GM21786 (cell line): ENCODE data around the gene PIK3R1.

Experiments used
- ATAC-seq: cut with Tn5 transposase; IDR thresholded peaks from one replicate; pipeline ENCODE4 v1.9.1; 2021; ENCODE audit not compliant: unreplicated experiment

The PIK3R1 gene

GRCh38 chr5:68249520-68249919 is 34.0 kb downstream of the PIK3R1 start:
- ATAC-seq: no peak

DNA sequence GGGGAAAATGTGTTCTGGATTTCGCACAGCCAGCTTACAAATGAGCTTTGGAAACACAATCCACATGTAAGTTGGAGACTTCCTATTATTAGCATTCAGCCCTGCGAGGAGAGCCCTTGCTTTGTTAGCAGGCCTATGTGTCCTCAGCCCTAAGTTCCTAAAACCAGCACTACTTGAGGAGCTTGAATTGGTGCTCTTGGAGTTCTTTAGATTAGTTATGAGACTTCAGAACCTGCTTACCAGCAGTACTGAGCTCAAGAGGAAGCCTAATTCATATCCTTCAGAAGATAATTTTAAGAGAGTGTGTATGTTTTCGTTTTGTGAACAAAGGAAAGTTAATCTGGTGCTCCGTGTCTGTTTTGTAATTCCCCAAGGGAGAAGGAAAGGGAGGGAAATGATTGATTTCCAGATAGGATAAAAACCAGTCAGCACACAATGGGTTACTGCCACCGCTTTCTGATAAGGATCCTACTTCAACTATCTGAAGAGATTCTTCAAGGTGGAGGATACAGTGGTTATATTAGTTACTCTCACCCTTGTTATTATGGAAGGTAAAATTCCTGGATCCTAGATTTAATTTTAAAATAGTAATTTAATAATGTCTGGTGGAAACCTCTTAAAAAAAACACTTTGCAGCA is 35.2 kb downstream of the PIK3R1 start:
- no peak for ATAC-seq

GRCh38 chr5:68251386-68251785 is 35.8 kb downstream of the PIK3R1 start:
- ATAC-seq: no peak

- no peak for ATAC-seq
Observed at GRCh38 chr5:68251804-68252522, 36.4 kb downstream of the PIK3R1 start.

- peak; percentile 73 for ATAC-seq
Observed at GRCh38 chr5:68252673-68253623, 37.4 kb downstream of the PIK3R1 start.

- no peak for ATAC-seq
Observed at GRCh38 chr5:68253624-68254585, 38.3 kb downstream of the PIK3R1 start.

- no peak for ATAC-seq
Observed at GRCh38 chr5:68254810-68255209, 39.3 kb downstream of the PIK3R1 start.

GRCh38 chr5:68255305-68256120 is 40.0 kb downstream of the PIK3R1 start:
- ATAC-seq: no peak

DNA sequence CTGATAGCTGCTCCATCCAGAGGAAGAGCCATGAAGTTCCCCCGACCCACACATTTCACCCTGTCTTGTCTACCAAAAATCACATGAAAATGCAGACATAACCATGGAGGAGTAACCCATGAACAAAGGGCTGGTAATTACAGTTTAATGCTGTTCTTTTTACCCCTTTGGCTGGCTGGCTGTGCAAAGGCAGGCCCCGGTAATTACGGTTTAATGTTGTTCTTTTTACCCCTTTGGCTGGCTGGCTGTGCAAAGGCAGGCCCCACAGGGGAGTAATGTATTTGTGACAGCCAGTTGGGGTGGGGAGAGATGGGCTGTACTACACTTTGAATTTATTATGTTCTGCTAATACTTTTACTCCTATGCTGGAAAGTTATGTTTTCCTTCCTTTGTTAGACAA is 41.7 kb downstream of the PIK3R1 start:
- no peak for ATAC-seq

DNA sequence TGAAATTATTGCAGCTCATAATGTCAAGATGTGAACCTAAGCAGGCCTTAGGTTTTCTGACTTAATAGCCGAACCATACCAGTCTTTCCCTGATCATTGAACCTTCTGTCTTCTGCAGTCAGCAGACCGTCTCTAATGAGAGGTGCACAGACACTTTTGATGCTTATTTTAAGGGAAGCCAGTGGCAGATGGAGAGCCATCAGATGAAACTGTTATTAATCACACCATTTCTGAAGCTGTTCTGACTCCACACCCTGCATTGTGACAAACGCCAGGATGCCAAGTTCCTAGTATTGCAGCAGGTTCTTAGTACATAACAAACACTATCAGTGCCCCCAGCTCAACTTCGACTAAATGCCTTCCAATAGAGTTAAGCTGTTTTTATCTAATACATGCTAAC is 43.0 kb downstream of the PIK3R1 start:
- ATAC-seq: no peak

DNA sequence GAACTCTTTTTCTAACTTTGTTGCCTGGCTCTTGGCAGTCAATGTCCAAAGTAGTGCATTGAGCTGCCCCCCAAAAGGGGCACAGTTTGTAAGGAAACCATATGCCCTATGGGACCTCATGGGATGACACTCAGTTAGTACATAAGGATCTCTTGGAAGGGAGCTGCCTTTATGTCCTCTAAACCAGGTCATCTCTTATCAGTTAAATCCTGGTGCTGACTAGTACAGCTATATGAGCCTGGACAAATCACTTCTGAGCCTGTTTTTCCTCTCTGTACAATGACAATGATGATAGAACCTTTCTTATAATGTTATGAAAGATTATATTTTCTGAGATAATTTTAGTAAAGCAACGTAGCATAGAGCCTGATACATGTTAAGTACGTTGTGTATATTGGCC is 44.1 kb downstream of the PIK3R1 start:
- ATAC-seq: no peak

- no peak for ATAC-seq
Observed at GRCh38 chr5:68260467-68260866, 44.9 kb downstream of the PIK3R1 start.

DNA sequence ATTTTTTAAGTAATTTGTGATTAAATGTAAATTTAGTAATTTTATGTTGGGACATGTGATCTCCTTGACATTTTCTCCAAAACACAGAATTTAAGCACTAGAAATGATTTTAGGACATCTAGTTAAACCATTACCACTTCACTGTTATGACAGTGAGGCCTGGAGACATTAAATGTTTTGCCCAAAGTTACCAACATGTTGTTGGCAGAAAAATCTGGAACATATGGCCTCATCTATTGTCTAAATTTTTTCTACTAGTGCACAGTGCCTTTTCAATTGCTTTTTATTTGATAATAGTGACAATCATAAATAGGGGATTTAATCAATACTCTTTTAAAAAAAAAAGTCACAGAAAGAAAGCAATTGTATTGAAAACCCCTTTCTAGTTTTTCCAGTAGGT is 45.6 kb downstream of the PIK3R1 start:
- no peak for ATAC-seq

DNA sequence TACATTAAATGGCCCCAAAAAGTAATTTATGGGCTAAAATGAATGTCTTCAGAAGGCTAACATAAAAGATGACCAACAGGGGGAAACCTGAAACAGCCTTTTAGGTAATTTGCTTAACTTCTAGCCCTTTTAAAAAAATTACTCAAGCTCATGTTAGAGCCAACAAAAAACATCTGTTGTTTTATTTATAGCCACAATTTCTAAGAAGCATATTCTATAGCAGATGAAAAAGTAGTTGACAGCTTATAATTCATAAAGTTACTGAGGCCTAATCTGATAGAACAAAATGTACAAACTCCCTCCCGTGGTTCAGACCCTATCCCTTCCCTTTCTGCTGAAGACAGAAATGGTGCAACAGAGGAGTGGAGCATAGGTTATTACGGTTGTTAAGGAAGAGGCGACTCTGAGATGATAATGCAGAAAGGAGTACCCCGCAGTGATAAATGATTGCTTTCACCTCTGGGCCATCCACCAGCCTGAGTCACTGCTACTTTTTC is 46.1 kb downstream of the PIK3R1 start:
- no peak for ATAC-seq

- ATAC-seq: no peak
Observed at GRCh38 chr5:68264024-68264956, 48.7 kb downstream of the PIK3R1 start.

DNA sequence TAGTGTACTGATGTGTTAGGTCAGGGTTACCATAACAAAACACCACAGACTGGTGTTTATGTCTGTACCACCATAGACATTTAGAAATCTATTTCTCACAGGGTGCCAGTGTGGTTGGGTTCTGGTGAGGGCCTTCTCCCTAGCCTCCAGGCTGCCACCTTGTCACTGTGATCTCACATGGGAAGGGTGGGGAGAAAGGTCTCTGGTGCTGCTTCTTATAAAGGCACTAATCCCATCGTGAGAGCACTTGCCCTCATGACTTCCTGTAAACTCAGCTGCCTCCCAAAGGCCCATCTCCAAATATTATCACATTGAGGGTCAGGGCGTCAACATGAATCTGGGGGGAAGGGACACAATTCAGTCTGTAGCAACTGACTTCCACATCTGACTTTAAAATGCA is 49.8 kb downstream of the PIK3R1 start:
- no peak for ATAC-seq

- ATAC-seq: no peak
Observed at GRCh38 chr5:68265822-68266395, 50.4 kb downstream of the PIK3R1 start.

DNA sequence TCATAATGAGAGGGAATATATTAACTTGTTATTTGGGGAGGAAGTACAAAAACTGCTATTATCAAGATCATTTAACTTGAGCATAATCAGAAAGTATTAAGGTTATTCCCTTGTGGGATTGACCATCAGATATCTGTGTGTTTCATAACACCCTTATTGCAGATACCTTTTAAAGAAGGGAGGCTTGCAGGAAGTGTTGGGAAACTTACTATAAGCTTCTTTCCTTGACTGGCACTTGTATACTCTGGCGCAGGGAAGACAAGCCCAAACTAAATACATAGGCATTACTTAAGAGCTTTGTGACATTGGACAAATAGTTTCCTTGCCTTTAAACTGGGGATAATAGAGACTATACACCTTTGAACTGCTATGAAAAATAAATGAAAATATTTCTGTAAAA is 50.9 kb downstream of the PIK3R1 start:
- ATAC-seq: no peak
